PC-3 (cell line): Measurements from ENCODE around the gene CYB561D2. TPM values are rescaled to one million over a fixed set of nuclear protein-coding genes. Genes with fewer than 3 reads are reported as not detected.

Experiments
- ATAC-seq: fragments of 200-7000 bp; cut with Tn5 transposase; 2 replicates; pipeline ENCODE4 v1.9.1; 2020; ENCODE audit warnings: mild to moderate bottlenecking, moderate library complexity
- BruUV-seq: library from RNA; stranded (reverse); fragments of 400-500 nt; replicated peaks from 2 replicates; lab custom pipeline; 2021; lab: Mats Ljungman, UMichigan
- CTCF ChIA-PET: fragments of 300-600 bp; sonication (Branson Sonifier 250); formaldehyde crosslinking; loops from one replicate; lab custom pipeline; 2022; ENCODE audit warnings: antibody characterized with exemption; lab: Charles Lee
- POLR2A ChIA-PET: fragments of 300-600 bp; sonication (Branson Sonifier 250); formaldehyde crosslinking; loops from one replicate; lab custom pipeline; 2022; ENCODE audit warnings: antibody characterized with exemption; ENCODE audit not compliant: unreplicated experiment; lab: Charles Lee
- DNase-seq: peaks from one replicate; pipeline ENCODE4 v3.0.0-alpha.2; 2015
- H2AFZ ChIP-seq: fragments of 300-600 bp; sonication (generic); 2 replicates; pipeline ENCODE4 v1.6.0; 2016; ENCODE audit warnings: antibody characterized with exemption, low read length
- H3F3A ChIP-seq: fragments of 300-600 bp; sonication (generic); one replicate; pipeline ENCODE4 v1.6.0; 2017; ENCODE audit warnings: antibody characterized with exemption, low read length, control low read depth, mild to moderate bottlenecking; ENCODE audit not compliant: unreplicated experiment
- H3K27ac ChIP-seq: fragments of 300-600 bp; sonication (generic); 2 replicates; pipeline ENCODE4 v1.5.1; 2016; ENCODE audit warnings: mild to moderate bottlenecking, low read length
- H3K27me3 ChIP-seq: fragments of 300-600 bp; sonication (generic); 2 replicates; pipeline ENCODE4 v1.6.1; 2016; ENCODE audit warnings: low read length, mixed read lengths
- H3K36me3 ChIP-seq: fragments of 300-600 bp; sonication (generic); 2 replicates; pipeline ENCODE4 v1.6.1; 2016; ENCODE audit warnings: low read depth, mixed run types, low read length, mixed read lengths
- H3K4me1 ChIP-seq: fragments of 300-600 bp; sonication (generic); 2 replicates; pipeline ENCODE4 v1.5.1; 2016; ENCODE audit warnings: low read length; ENCODE audit not compliant: insufficient read depth
- H3K4me2 ChIP-seq: fragments of 300-600 bp; sonication (generic); 2 replicates; pipeline ENCODE4 v1.6.0; 2016; ENCODE audit warnings: low read length
- H3K4me3 ChIP-seq: fragments of 300-600 bp; sonication (generic); 2 replicates; pipeline ENCODE4 v1.5.1; 2016; ENCODE audit warnings: mild to moderate bottlenecking, low read length, mixed read lengths
- H3K79me2 ChIP-seq: fragments of 300-600 bp; sonication (generic); 2 replicates; pipeline ENCODE4 v1.6.1; 2017; ENCODE audit warnings: low read length, mixed read lengths
- H3K9ac ChIP-seq: fragments of 300-600 bp; sonication (generic); 2 replicates; pipeline ENCODE4 v1.6.0; 2016; ENCODE audit warnings: mild to moderate bottlenecking, low read length
- H3K9me2 ChIP-seq: fragments of 300-600 bp; sonication (generic); replicated peaks from 2 replicates; pipeline ENCODE4 v1.6.1; 2016; ENCODE audit warnings: mixed run types, low read length, mixed read lengths
- H3K9me3 ChIP-seq: fragments of 300-600 bp; sonication (generic); 2 replicates; pipeline ENCODE4 v1.6.1; 2016; ENCODE audit warnings: low read length, mixed read lengths
- H4K20me1 ChIP-seq: fragments of 300-600 bp; sonication (generic); 2 replicates; pipeline ENCODE4 v1.6.1; 2016; ENCODE audit warnings: low read length, mixed read lengths
- EZH2 ChIP-seq: fragments of 300-600 bp; sonication (generic); IDR thresholded peaks from one replicate; pipeline ENCODE4 v1.6.1; 2017; ENCODE audit warnings: antibody characterized with exemption, mild to moderate bottlenecking, low read length; ENCODE audit not compliant: unreplicated experiment
- EZH2phosphoT487 ChIP-seq: fragments of 300-600 bp; sonication (generic); IDR thresholded peaks from 2 replicates; pipeline ENCODE4 v1.6.1; 2018; ENCODE audit warnings: mild to moderate bottlenecking, antibody characterized with exemption, low read length, borderline replicate concordance
- intact Hi-C: fragments of 100-400 bp; cut with micrococcal nuclease; formaldehyde crosslinking; loops from 2 replicates; pipeline ENCODE4 v1.9.0; 2023
- total RNA-seq: library from RNA; depleted of rRNA; stranded (reverse); fragments of >200 nt; gene quantifications from 2 replicates; pipeline ENCODE4 v1.2.3, GENCODE V29; 2014
- TF ChIP-seq, protein P1 (sequence below): fragments of 300-600 bp; sonication (generic); conservative IDR thresholded peaks from 2 replicates; pipeline ENCODE4 v1.5.1; 2017; ENCODE audit warnings: antibody characterized with exemption, low read depth, mild to moderate bottlenecking, low read length

Gene CYB561D2
- total RNA-seq, 1 experiment from 2014 or later = 44.3 TPM

- ChIA-PET POLR2A (no interaction called here), CTCF (no interaction called here)
- no TSS peak for BruUV-seq
- no peaks in the 10 kb centered on the region for H3K4me1 ChIP-seq
- H3K27ac ChIP-seq = no peak overlapping the region
- H3K9me3 ChIP-seq = no peaks in the 10 kb centered on the region
- no peak for ATAC-seq
- no peaks in the 10 kb centered on the region for H3F3A ChIP-seq
- no peak overlapping the region for H3K9ac ChIP-seq
- no peaks in the 10 kb centered on the region for H3K9me2 ChIP-seq
- H3K36me3 ChIP-seq = no peaks in the 10 kb centered on the region
- no peaks in the 10 kb centered on the region for H3K79me2 ChIP-seq
- no peak overlapping the region for H3K4me3 ChIP-seq
- H4K20me1 ChIP-seq = no peaks in the 10 kb centered on the region
- TF ChIP-seq EZH2phosphoT487 (no peak), EZH2 (no peak)
- TF ChIP-seq, protein P1, sequence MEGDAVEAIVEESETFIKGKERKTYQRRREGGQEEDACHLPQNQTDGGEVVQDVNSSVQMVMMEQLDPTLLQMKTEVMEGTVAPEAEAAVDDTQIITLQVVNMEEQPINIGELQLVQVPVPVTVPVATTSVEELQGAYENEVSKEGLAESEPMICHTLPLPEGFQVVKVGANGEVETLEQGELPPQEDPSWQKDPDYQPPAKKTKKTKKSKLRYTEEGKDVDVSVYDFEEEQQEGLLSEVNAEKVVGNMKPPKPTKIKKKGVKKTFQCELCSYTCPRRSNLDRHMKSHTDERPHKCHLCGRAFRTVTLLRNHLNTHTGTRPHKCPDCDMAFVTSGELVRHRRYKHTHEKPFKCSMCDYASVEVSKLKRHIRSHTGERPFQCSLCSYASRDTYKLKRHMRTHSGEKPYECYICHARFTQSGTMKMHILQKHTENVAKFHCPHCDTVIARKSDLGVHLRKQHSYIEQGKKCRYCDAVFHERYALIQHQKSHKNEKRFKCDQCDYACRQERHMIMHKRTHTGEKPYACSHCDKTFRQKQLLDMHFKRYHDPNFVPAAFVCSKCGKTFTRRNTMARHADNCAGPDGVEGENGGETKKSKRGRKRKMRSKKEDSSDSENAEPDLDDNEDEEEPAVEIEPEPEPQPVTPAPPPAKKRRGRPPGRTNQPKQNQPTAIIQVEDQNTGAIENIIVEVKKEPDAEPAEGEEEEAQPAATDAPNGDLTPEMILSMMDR = no peak
- no peak overlapping the region for H3K4me2 ChIP-seq
- intact Hi-C loops = no loop called here
- H3K27me3 ChIP-seq = no peaks in the 10 kb centered on the region
- no peak overlapping the region for H2AFZ ChIP-seq
- no peak for DNase-seq
These were observed 21.7 kb downstream of the CYB561D2 start for GRCh38 chr3:50372349-50372748.

DNA sequence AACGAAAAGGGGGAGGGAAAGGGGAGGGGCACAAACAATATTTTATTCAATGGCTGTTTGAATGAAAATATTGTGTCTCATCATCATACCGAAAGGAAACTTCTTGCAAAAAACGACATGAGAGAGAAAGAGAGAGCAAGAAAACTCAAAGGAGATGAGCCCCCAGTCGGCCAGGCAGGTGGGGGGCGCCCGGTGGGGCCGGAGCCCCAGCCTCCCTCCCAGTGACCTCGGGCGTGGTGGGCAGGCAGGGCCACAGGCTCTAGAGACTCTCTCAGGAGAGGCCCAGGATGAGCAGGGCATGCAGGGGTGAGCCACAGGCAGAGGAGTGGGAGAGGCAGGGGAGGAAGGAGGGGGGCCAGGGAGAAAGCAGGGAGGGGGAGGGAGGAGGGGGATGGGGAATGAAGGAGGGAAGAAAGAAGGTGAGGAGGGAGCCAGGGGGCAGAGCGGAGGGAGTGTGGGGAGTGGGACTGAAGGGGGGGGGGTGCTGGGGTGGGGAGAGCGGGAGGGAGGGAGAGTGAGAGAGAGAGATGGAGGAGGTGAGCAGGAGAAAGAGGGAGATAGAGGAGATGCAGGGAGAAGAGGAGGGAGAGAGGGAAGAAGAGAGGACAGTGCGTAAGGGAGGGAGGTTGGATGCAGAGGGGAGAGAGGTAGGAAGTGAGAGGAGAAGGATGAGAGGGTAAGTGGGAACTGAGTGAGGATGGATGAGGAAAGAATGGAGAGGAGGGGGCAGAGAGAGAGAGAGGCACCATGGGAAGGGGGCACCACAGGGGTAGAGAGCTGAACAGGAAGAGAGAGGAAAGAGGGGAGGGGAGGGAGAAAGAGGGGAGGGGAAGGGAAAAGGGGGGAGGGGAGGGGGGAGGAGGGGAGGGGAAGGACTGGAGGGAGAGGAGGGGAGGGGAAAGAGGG is 22.7 kb downstream of the CYB561D2 start:
- no peak overlapping the region for H3K9ac ChIP-seq
- H3K9me3 ChIP-seq = no peaks in the 10 kb centered on the region
- no peak for ATAC-seq
- no peak overlapping the region for H3K4me3 ChIP-seq
- H3K36me3 ChIP-seq = no peaks in the 10 kb centered on the region
- POLR2A ChIA-PET = no interaction called here
- H4K20me1 ChIP-seq = no peaks in the 10 kb centered on the region
- intact Hi-C loops = no loop called here
- no TSS peak for BruUV-seq
- no peaks in the 10 kb centered on the region for H3K79me2 ChIP-seq
- CTCF ChIA-PET = no interaction called here
- H3K4me1 ChIP-seq = no peaks in the 10 kb centered on the region
- no peak overlapping the region for H3K27ac ChIP-seq
- TF ChIP-seq EZH2phosphoT487 (no peak), EZH2 (no peak)
- TF ChIP-seq, protein P1 = no peak
- DNase-seq = no peak
- H3F3A ChIP-seq = no peaks in the 10 kb centered on the region
- no peak overlapping the region for H3K4me2 ChIP-seq
- H3K27me3 ChIP-seq = no peaks in the 10 kb centered on the region
- H2AFZ ChIP-seq = no peak overlapping the region
- H3K9me2 ChIP-seq = no peaks in the 10 kb centered on the region
